Skeletal muscle tissue (tissue), 4 donors: ENCODE measurements around the gene ZNF646. TPM values are rescaled to one million over a fixed set of nuclear protein-coding genes. Genes with fewer than 3 reads are reported as not detected.

Source experiments
- H3K27ac ChIP-seq: one replicate; pipeline ENCODE4 v1.7.0; 2013; ENCODE audit warnings: mild to moderate bottlenecking, low read depth, low read length, inconsistent platforms
- H3K27me3 ChIP-seq, 3 donors: one replicate each; pipeline ENCODE4 v1.7.0; 2013; ENCODE audit warnings: low read length in 3 of 3; ENCODE audit not compliant: control insufficient read depth in 3 of 3, insufficient read depth in 3 of 3
- H3K36me3 ChIP-seq, 3 donors: one replicate each; pipeline ENCODE4 v1.7.0; 2013; ENCODE audit warnings: low read length in 3 of 3; ENCODE audit not compliant: control insufficient read depth in 3 of 3, insufficient read depth in 3 of 3
- H3K4me1 ChIP-seq, 3 donors: one replicate each; pipeline ENCODE4 v1.7.0; 2013; ENCODE audit warnings: low read length in 3 of 3, mild to moderate bottlenecking in 3 of 3; ENCODE audit not compliant: control insufficient read depth in 3 of 3, insufficient read depth in 3 of 3
- H3K4me3 ChIP-seq, 3 donors: one replicate each; pipeline ENCODE4 v1.7.0; 2013; ENCODE audit warnings: low read length in 3 of 3
- H3K9ac ChIP-seq, 3 donors: one replicate each; pipeline ENCODE4 v1.7.0; 2013; ENCODE audit warnings: low read length in 3 of 3, mild to moderate bottlenecking in 3 of 3, moderate library complexity in 2 of 3, low read depth in 1 of 3
- H3K9me3 ChIP-seq, 3 donors: one replicate each; pipeline ENCODE4 v1.7.0; 2013; ENCODE audit warnings: low read length in 3 of 3; ENCODE audit not compliant: control insufficient read depth in 3 of 3
- total RNA-seq: library from RNA; depleted of rRNA; stranded (reverse); fragments of >200 nt; gene quantifications from one replicate; pipeline ENCODE4 v1.2.3, GENCODE V29; 2014
- donor health status: Osteomylitis.

The ZNF646 gene
- total RNA-seq, 1 donor from 2014 or later, result 9.4 TPM

DNA sequence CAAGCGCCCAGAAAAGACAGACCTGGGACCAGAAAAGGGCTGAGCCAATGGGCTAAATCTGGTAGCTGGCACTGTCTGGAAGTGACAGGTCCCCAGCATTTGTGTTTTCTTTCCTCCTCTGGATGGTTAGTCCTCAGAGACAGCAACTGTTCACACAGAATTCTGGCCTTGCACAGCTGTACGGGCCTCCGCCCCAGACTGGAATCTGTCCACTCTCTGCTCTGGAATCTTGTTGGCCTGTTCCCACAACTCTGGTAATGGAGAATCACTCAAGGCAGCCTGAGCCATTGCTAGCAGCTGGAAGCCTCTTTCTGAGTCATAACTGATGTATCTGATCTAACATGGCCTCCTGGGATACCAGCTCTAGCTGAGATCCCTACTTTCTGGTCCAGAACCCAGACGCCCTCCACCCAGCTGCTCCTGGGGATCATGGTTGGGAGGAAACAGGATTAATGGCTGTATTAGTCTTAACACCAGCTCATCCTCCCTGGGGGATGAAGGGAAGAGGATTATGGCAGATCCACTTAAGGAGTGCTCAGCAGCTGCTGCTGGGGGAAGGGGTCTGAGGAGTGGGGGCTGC, 9.2 kb upstream of the ZNF646 start:
- peaks cover 8 to 19% (median 17%) of the 10 kb centered on the region in 3 donors for H3K36me3 ChIP-seq
- H3K9me3 ChIP-seq, result no peaks in the 10 kb centered on the region
- H3K27me3 ChIP-seq, result no peaks in the 10 kb centered on the region
- H3K4me1 ChIP-seq, result peaks cover 14 to 15% (median 15%) of the 10 kb centered on the region in 3 donors
- peak overlapping the region in 1 of 3 donors; percentile 7 for H3K4me3 ChIP-seq
- peak overlapping the region in 1 of 3 donors; percentile 50 for H3K9ac ChIP-seq
- H3K27ac ChIP-seq, result peak overlapping the region; percentile 76

DNA sequence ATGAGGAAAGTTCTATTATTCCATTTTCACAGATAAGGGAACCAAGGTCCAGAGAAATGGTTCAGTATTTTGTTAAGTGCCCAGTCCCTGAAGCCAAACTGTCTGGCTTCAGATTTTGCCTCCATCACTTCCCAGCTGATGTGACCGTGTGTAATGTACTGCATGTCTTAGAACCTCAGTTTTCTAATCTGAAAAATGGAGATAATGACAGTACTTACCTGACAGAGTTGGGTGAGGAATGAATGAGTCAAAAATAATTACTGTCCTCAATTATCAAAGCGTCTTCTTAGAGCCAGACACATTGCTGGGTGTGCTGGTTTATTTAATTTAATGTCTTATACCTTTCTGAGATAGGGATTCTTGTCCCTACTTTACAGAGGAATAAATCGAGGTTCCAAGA, 6.9 kb upstream of the ZNF646 start:
- Histone ChIP-seq H3K36me3 (peaks cover 2 to 7% (median 5%) of the 10 kb centered on the region in 3 donors), H3K27ac (no peak overlapping the region), H3K4me1 (peaks cover 21 to 25% (median 24%) of the 10 kb centered on the region in 3 donors), H3K9ac (no peak overlapping the region), H3K27me3 (no peaks in the 10 kb centered on the region), H3K4me3 (no peak overlapping the region), H3K9me3 (no peaks in the 10 kb centered on the region)

- peak overlapping the region in 2 of 3 donors; percentile 100 for H3K4me3 ChIP-seq
- H3K9me3 ChIP-seq, result no peaks in the 10 kb centered on the region
- H3K36me3 ChIP-seq, result peaks cover 6 to 9% (median 8%) of the 10 kb centered on the region in 3 donors
- peak overlapping the region; percentile 89 to 97 (median 94) for H3K9ac ChIP-seq
- peaks cover 24 to 33% (median 29%) of the 10 kb centered on the region in 3 donors for H3K4me1 ChIP-seq
- H3K27ac ChIP-seq, result peak overlapping the region; percentile 93
- H3K27me3 ChIP-seq, result no peaks in the 10 kb centered on the region
Measured at GRCh38 chr16:31071861-31072260, 2.4 kb upstream of the ZNF646 start.

DNA sequence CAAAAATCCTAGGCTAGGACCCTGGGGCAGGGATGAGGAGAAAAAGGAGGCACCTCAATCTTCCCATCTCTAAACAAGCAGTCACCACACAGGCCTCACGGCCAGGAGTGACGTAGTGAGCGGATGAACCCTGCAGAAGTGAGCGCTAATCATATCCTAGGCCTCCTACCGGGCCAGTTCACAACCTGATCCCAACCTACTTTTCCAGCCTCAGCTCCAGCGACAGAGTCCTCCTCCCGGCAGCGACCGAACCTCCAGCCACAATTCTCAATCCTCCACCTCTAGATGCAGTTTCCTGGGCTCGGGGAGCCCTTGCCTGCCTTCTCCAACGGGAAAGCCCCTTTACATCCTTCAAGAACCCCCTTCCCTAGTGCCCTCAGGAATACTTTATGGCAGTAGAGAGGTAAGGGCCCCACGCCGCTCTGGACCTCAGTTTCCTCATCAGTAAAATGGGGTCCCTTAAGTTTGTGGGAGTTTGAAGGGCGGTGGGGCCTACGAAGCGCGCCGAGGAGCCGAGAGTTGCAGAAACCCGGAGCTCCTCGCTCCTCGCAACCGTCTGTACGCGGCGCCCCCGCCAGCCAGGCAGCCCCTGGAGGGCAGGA, 1.6 kb upstream of the ZNF646 start:
- Histone ChIP-seq H3K4me1 (peaks cover 24 to 33% (median 29%) of the 10 kb centered on the region in 3 donors), H3K9ac (peak overlapping the region; percentile 89 to 97 (median 94)), H3K9me3 (no peaks in the 10 kb centered on the region), H3K27me3 (no peaks in the 10 kb centered on the region), H3K27ac (peak overlapping the region; percentile 93), H3K36me3 (peaks cover 14 to 16% (median 16%) of the 10 kb centered on the region in 3 donors), H3K4me3 (peak overlapping the region; percentile 100)

DNA sequence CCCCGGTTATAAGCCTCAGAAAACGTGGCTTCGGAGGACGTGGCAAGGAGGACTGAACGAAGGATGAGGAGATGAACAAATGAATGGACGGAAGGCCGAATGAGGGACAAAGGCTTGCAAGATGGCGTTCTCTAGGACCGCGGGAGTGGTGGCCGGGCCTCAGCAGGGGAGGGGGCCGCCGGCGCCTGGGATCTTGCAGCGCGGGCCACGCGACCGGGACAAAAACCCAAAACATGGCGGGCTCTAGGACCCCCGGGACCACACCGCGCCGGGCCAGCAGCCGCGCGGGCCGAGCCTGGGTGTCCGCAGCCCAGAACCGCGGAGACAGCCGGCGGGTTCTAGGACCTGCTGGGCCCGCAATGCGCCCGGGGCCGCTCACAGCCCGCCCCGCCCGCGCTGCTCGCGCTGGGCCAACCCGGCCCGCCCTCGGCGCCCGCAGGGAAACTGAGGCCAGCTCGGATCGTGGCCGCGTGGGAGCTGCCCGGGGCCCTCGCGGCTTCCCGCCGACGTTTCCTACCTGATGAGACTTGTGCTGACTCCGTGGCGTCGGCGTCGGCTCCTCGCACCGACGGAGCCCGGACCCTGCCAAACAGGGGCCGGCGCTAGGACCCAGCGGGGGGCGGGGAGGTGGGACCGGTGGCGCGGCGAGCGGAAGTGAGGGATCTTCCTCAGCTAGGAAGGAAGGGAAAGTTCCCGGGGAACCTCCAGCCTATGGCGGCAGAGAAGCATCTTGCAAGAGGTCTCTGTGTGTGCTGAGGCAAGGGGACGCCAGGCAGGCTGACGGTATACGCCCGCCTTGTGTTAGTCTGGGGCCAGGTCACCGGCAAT, 866 bp upstream of the ZNF646 start:
- H3K4me3 ChIP-seq, result peak overlapping the region; percentile 100
- H3K27ac ChIP-seq, result peak overlapping the region; percentile 93
- peaks cover 24 to 33% (median 29%) of the 10 kb centered on the region in 3 donors for H3K4me1 ChIP-seq
- peaks cover 21 to 24% (median 22%) of the 10 kb centered on the region in 3 donors for H3K36me3 ChIP-seq
- H3K27me3 ChIP-seq, result no peaks in the 10 kb centered on the region
- no peaks in the 10 kb centered on the region for H3K9me3 ChIP-seq
- peak overlapping the region; percentile 89 to 97 (median 94) for H3K9ac ChIP-seq

GRCh38 chr16:31074814-31075183, 577 bp downstream of the ZNF646 start:
- Histone ChIP-seq H3K9me3 (no peaks in the 10 kb centered on the region), H3K9ac (peak overlapping the region; percentile 94 to 98 (median 97)), H3K36me3 (peaks cover 36 to 38% (median 37%) of the 10 kb centered on the region in 3 donors), H3K4me3 (peak overlapping the region; percentile 100), H3K4me1 (peaks cover 24 to 33% (median 29%) of the 10 kb centered on the region in 3 donors), H3K27me3 (no peaks in the 10 kb centered on the region), H3K27ac (peak overlapping the region; percentile 94)

DNA sequence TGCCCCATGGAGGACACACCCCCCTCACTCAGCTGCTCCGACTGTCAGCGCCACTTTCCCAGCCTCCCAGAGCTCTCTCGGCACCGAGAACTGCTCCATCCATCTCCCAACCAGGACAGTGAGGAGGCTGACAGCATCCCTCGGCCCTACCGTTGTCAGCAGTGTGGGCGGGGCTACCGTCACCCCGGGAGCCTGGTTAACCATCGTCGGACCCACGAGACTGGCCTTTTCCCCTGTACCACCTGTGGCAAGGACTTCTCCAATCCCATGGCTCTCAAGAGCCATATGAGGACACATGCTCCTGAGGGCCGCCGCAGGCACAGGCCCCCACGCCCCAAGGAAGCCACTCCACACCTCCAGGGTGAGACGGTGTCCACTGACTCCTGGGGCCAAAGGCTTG, 2.1 kb downstream of the ZNF646 start:
- no peak overlapping the region for H3K4me3 ChIP-seq
- no peak overlapping the region for H3K27ac ChIP-seq
- peaks cover 24 to 33% (median 29%) of the 10 kb centered on the region in 3 donors for H3K4me1 ChIP-seq
- no peaks in the 10 kb centered on the region for H3K27me3 ChIP-seq
- peaks cover 50 to 53% (median 52%) of the 10 kb centered on the region in 3 donors for H3K36me3 ChIP-seq
- no peaks in the 10 kb centered on the region for H3K9me3 ChIP-seq
- no peak overlapping the region for H3K9ac ChIP-seq

GRCh38 chr16:31077024-31077423, 2.8 kb downstream of the ZNF646 start:
- Histone ChIP-seq H3K9me3 (no peaks in the 10 kb centered on the region), H3K27me3 (no peaks in the 10 kb centered on the region), H3K4me3 (no peak overlapping the region), H3K9ac (peak overlapping the region in 1 of 3 donors; percentile 8), H3K4me1 (peaks cover 19 to 28% (median 27%) of the 10 kb centered on the region in 3 donors), H3K27ac (no peak overlapping the region), H3K36me3 (peaks cover 54 to 55% (median 55%) of the 10 kb centered on the region in 3 donors)

GRCh38 chr16:31077592-31078396, 3.6 kb downstream of the ZNF646 start:
- peaks cover 57 to 58% (median 57%) of the 10 kb centered on the region in 3 donors for H3K36me3 ChIP-seq
- H3K4me3 ChIP-seq, result no peak overlapping the region
- no peak overlapping the region for H3K9ac ChIP-seq
- no peaks in the 10 kb centered on the region for H3K9me3 ChIP-seq
- peaks cover 15 to 22% (median 20%) of the 10 kb centered on the region in 3 donors for H3K4me1 ChIP-seq
- no peaks in the 10 kb centered on the region for H3K27me3 ChIP-seq
- H3K27ac ChIP-seq, result no peak overlapping the region
